Endodermal cell (in vitro differentiated cells): ENCODE measurements around the gene ZNF248. TPM values are rescaled to one million over a fixed set of nuclear protein-coding genes. Genes with fewer than 3 reads are reported as not detected.
A peak's percentile ranks its signal among the peaks of the same experiment; 100 is the strongest.

Source experiments
- DNase-seq: peaks from one replicate; pipeline ENCODE4 v3.0.0-alpha.2; 2017
- H3K27ac ChIP-seq: 2 replicates; pipeline ENCODE4 v1.5.1; 2013; ENCODE audit warnings: mild to moderate bottlenecking, low read depth, low read length, moderate library complexity
- H3K27me3 ChIP-seq: 2 replicates; pipeline ENCODE4 v1.6.1; 2013; ENCODE audit warnings: mild to moderate bottlenecking, low read length, moderate library complexity; ENCODE audit not compliant: insufficient read depth, control insufficient read depth, poor library complexity, severe bottlenecking
- H3K36me3 ChIP-seq: 2 replicates; pipeline ENCODE4 v1.7.0; 2013; ENCODE audit warnings: mild to moderate bottlenecking, low read length, moderate library complexity; ENCODE audit not compliant: control insufficient read depth, insufficient read depth
- H3K4me1 ChIP-seq: one replicate; pipeline ENCODE4 v1.7.0; 2013; ENCODE audit warnings: low read length; ENCODE audit not compliant: control insufficient read depth, insufficient read depth
- H3K4me3 ChIP-seq: 2 replicates; pipeline ENCODE4 v1.5.1; 2013; ENCODE audit warnings: mild to moderate bottlenecking, low read length, moderate library complexity
- H3K9ac ChIP-seq: 2 replicates; pipeline ENCODE4 v1.6.1; 2013; ENCODE audit warnings: mild to moderate bottlenecking, low read length, moderate library complexity; ENCODE audit not compliant: poor library complexity, severe bottlenecking; ENCODE audit errors: extremely low read depth
- H3K9me3 ChIP-seq: 2 replicates; pipeline ENCODE4 v1.6.1; 2013; ENCODE audit warnings: mild to moderate bottlenecking, low read length, moderate library complexity; ENCODE audit not compliant: control insufficient read depth
- H3K27ac Mint-ChIP-seq: 2 replicates; pipeline ENCODE4 v1.8.0; 2020; ENCODE audit warnings: mixed read lengths
- H3K27me3 Mint-ChIP-seq: 2 replicates; pipeline ENCODE4 v1.8.0; 2021; ENCODE audit warnings: mild to moderate bottlenecking, mixed read lengths; ENCODE audit not compliant: insufficient read depth
- H3K36me3 Mint-ChIP-seq: 2 replicates; pipeline ENCODE4 v1.8.0; 2020; ENCODE audit warnings: low read depth, mixed read lengths
- H3K4me1 Mint-ChIP-seq: 2 replicates; pipeline ENCODE4 v1.8.0; 2020; ENCODE audit warnings: mixed read lengths
- H3K4me3 Mint-ChIP-seq: 2 replicates; pipeline ENCODE4 v1.8.0; 2020; ENCODE audit warnings: mild to moderate bottlenecking, moderate library complexity, mixed read lengths
- H3K9me3 Mint-ChIP-seq: 2 replicates; pipeline ENCODE4 v1.8.0; 2020; ENCODE audit warnings: mild to moderate bottlenecking, mixed read lengths
- CTCF ChIP-seq: fragments of 200-600 bp; sonication (generic); conservative IDR thresholded peaks from 2 replicates; pipeline ENCODE4 v1.5.0; 2021; ENCODE audit warnings: antibody characterized with exemption, mild to moderate bottlenecking
- WGBS, 2 experiments: methylation state at CpG; one replicate each; pipeline versions ENCODE4 v1.1.5 to v1.1.7; 2013; ENCODE audit warnings: missing lambda C conversion rate in 2 of 2, mixed read lengths in 1 of 2; ENCODE audit not compliant: insufficient coverage in 1 of 2, insufficient read length in 1 of 2; 5-methylcytosine and 5-hydroxymethylcytosine counted together
- total RNA-seq, 2 donors: library from RNA; stranded (reverse); fragmentation: NEBNext Ultra II Directional in 1 of 2; extraction: Animal tissue kit (Norgen Biotek cat#: 25700) in 1 of 2; gene quantifications; 2 replicates in 1 of 2; 3 replicates in 1 of 2; pipeline ENCODE4 v1.2.1, GENCODE V29; 2021

ZNF248 gene
- total RNA-seq, 2 donors from 2014 or later, result 7.2 to 17.8 TPM

GRCh38 chr10:37895674-37896073, 38.3 kb upstream of the ZNF248 start:
- Histone ChIP-seq H3K27me3 (no peaks in the 10 kb centered on the region), H3K9ac (no peak overlapping the region), H3K9me3 (peaks cover 46% of the 10 kb centered on the region), H3K36me3 (no peaks in the 10 kb centered on the region), H3K4me1 (no peaks in the 10 kb centered on the region), H3K4me3 (peak overlapping the region; percentile 60), H3K27ac (no peak overlapping the region)
- no peak for TF ChIP-seq CTCF
- no peaks in the 10 kb centered on the region for H3K4me1 Mint-ChIP-seq
- WGBS, 2 experiments, result 64% methylated on average over 1 of the region's 3 CpGs; no CpG with 5 or more reads in 1 of the 2 experiments
- DNase-seq, result no peak
- no peaks in the 10 kb centered on the region for H3K36me3 Mint-ChIP-seq
- no peak overlapping the region for H3K27ac Mint-ChIP-seq
- no peaks in the 10 kb centered on the region for H3K27me3 Mint-ChIP-seq
- H3K9me3 Mint-ChIP-seq, result peaks cover 65% of the 10 kb centered on the region
- H3K4me3 Mint-ChIP-seq, result no peak overlapping the region

GRCh38 chr10:37885850-37886249, 28.4 kb upstream of the ZNF248 start:
- Histone ChIP-seq H3K4me3 (no peak overlapping the region), H3K36me3 (no peaks in the 10 kb centered on the region), H3K27ac (no peak overlapping the region), H3K4me1 (no peaks in the 10 kb centered on the region), H3K9ac (no peak overlapping the region), H3K27me3 (no peaks in the 10 kb centered on the region), H3K9me3 (peaks cover 74% of the 10 kb centered on the region)
- no peaks in the 10 kb centered on the region for H3K36me3 Mint-ChIP-seq
- no peak for DNase-seq
- H3K4me1 Mint-ChIP-seq, result no peaks in the 10 kb centered on the region
- TF ChIP-seq CTCF, result no peak
- no peak overlapping the region for H3K4me3 Mint-ChIP-seq
- H3K9me3 Mint-ChIP-seq, result peaks cover 87% of the 10 kb centered on the region
- H3K27me3 Mint-ChIP-seq, result no peaks in the 10 kb centered on the region
- no peak overlapping the region for H3K27ac Mint-ChIP-seq

- H3K4me3 ChIP-seq, result no peak overlapping the region
- H3K36me3 ChIP-seq, result no peaks in the 10 kb centered on the region
- DNase-seq, result no peak
- 67% methylated on average over 1 to 4 of the region's 4 CpGs for WGBS, 2 experiments
- H3K27ac Mint-ChIP-seq, result no peak overlapping the region
- no peaks in the 10 kb centered on the region for H3K27me3 ChIP-seq
- no peak overlapping the region for H3K9ac ChIP-seq
- H3K9me3 ChIP-seq, result peaks cover 57% of the 10 kb centered on the region
- no peak overlapping the region for H3K4me3 Mint-ChIP-seq
- no peak overlapping the region for H3K27ac ChIP-seq
- no peak for TF ChIP-seq CTCF
- no peaks in the 10 kb centered on the region for H3K4me1 ChIP-seq
- no peaks in the 10 kb centered on the region for H3K27me3 Mint-ChIP-seq
- H3K9me3 Mint-ChIP-seq, result peaks cover 78% of the 10 kb centered on the region
- no peaks in the 10 kb centered on the region for H3K36me3 Mint-ChIP-seq
- no peaks in the 10 kb centered on the region for H3K4me1 Mint-ChIP-seq
Measured at GRCh38 chr10:37872955-37873354, 15.5 kb upstream of the ZNF248 start.
